ENCODE data around the gene DEPP1.

- TF ChIP-seq CTCF (IDR thresholded peaks at IDR 0.05) (no peak), POLR2A (IDR thresholded peaks at IDR 0.05) (no peak)
These were observed 18.6 kb upstream of the DEPP1 start for GRCh38 chr10:44997105-44997748.
